Subcutaneous adipose tissue (tissue), 4 donors: ENCODE results near the gene CDH22. TPM values are rescaled to one million over a fixed set of nuclear protein-coding genes. Genes with fewer than 3 reads are reported as not detected.

Experiments used
- total RNA-seq, 4 donors: library from RNA; depleted of rRNA; stranded (reverse); fragments of >200 nt; gene quantifications; one replicate each; pipeline ENCODE4 v1.1.0, GENCODE V29; 2016
- TF ChIP-seq, protein P1 (sequence below): fragments of 450-650 bp; IDR thresholded peaks from one replicate; pipeline ENCODE4 v1.5.1; 2016; ENCODE audit warnings: low read depth, mild to moderate bottlenecking, control low read depth, antibody characterized with exemption, moderate library complexity

Gene CDH22
- total RNA-seq, 4 donors from 2014 or later: not detected

- TF ChIP-seq, protein P1, sequence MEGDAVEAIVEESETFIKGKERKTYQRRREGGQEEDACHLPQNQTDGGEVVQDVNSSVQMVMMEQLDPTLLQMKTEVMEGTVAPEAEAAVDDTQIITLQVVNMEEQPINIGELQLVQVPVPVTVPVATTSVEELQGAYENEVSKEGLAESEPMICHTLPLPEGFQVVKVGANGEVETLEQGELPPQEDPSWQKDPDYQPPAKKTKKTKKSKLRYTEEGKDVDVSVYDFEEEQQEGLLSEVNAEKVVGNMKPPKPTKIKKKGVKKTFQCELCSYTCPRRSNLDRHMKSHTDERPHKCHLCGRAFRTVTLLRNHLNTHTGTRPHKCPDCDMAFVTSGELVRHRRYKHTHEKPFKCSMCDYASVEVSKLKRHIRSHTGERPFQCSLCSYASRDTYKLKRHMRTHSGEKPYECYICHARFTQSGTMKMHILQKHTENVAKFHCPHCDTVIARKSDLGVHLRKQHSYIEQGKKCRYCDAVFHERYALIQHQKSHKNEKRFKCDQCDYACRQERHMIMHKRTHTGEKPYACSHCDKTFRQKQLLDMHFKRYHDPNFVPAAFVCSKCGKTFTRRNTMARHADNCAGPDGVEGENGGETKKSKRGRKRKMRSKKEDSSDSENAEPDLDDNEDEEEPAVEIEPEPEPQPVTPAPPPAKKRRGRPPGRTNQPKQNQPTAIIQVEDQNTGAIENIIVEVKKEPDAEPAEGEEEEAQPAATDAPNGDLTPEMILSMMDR: no peak
Observed at GRCh38 chr20:46164254-46164653, 144.0 kb downstream of the CDH22 start.

DNA sequence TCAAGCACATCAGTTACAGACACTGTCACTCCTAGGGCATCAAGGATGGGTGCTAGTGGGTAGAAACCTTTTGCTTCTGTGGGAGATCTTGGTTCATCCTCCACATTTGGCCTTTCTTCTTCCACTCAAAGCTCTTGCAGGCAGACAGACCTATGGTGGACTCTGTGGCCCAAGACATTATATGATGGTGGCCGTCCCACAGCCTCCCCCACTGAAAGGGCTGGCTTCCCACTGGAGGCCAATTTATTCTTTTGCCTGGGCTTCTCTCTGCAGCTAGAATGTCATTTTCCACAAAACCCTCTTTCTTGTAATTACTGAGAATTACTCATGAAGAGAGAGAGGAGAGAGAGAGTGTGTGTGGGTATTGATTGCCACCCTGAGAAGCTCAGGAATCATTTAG lies 146.4 kb downstream of the CDH22 start:
- TF ChIP-seq, protein P1: no peak

- TF ChIP-seq, protein P1: no peak
Observed at GRCh38 chr20:46160661-46161060, 147.6 kb downstream of the CDH22 start.

DNA sequence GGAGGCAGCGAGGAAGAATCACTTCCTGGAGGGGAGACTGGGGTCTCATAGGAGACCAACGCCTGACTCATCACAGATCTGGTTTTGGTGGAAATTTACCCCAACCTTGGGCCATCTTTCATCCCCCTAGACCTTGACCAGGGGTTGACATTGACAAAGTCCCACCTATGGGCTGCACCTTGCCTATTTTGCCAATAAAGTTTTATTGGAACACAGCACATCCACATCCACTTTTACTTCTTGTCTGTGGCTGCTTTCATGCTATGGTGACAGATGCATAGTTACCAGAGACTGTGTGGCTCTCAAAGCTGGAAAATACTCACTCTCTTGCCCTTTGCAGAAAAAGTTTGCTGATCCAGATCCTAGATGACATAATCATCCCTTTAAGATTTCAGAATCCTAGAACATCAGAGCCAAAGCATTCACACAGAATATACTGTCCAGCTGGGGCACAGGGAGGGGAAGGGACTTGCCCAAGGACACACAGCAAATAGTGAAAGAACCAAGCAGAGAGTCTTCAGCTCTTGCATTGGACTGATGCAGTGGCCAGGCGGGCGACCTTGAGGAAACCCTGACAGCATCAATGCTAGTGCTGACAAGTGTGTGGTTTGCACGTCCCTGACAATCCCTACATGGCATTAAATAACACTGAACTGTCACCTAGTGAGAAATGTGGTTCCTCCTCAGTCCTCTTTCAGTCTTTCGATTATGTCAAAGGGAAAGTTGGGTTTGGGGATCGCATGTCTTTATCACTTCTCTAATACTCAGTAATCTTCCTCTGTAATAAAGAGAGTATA lies 149.0 kb downstream of the CDH22 start:
- TF ChIP-seq, protein P1: no peak

DNA sequence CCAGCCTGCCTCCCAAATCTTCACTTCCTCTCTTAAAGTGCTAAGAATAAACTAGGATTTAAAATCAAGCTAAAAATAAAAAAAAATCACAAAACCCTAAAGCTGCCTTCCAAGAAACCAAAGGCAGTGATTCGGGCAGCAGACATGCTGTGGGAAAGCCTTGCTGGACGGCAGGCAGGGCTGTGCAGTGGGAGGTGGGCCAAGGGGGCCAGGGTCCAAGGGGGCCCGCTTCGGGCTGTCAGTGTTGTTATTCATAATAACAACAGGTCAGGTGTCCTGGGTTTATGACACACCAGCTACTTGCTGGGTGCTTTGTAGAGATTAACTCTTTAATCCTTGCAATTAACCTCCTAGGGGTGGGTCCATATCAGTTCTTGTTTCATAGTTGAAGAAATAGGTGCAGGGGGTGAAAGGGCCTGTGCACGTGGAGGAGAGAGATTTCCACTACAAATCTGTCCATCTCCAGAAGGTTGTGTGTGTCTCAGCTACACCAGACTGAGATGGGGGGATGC lies 149.8 kb downstream of the CDH22 start:
- TF ChIP-seq, protein P1: no peak

DNA sequence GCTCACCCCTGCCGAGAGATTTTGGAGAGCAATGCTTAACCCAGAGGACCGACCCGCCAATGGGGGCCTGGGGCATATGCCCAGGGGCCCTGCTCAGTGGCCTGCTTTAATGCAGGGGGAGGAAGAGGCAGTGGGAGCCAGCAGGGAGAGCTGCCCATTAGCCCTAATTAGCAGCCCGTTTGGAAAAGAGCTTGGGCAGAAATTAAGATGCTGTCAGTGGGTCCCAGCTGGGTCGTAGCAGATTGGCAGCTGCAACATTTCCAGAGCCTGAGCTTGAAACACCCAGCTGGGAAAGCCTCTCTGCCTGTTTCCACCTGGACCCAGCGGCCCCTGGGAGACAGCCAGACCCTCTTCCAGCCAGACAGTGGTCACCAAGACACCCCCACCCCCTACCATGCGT lies 150.7 kb downstream of the CDH22 start:
- TF ChIP-seq, protein P1: no peak

DNA sequence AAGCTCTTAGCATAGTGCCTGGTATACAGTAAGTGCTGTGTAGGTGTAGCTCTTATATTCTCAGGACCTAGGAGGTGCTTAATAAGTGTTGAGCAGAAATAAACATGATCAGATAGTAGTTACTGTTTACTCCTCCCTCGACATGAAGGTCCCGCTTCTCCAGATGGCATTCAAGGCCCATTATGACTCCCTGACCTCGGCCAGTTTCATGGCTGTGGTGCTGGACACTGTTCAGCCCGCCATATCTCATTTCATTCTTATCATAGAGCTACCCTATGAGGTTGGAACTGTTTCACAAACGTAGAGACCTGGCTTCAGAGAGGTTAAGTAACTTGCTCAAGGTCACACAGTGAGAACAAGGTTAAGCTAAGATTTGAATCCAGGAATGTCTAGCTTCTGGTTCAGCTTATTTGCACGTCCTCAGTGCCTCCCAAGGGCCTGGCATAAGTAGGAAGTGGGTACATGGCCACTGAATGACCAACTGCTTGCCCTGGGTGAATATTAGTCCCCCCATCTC lies 151.2 kb downstream of the CDH22 start:
- TF ChIP-seq, protein P1: no peak
